CD14-positive monocyte (primary cell): Measurements from ENCODE around the gene PWP2. TPM values are rescaled to one million over a fixed set of nuclear protein-coding genes. Genes with fewer than 3 reads are reported as not detected.

Source experiments
- DNase-seq, 3 donors: peaks; one replicate each; pipeline ENCODE4 v3.0.0-alpha.2; 2011 to 2022
- H2AFZ ChIP-seq: 2 replicates; pipeline ENCODE4 v1.6.0; 2012; ENCODE audit warnings: mild to moderate bottlenecking, low read depth, low read length, inconsistent platforms; ENCODE audit not compliant: insufficient read depth, poor library complexity, severe bottlenecking
- H3K27ac ChIP-seq, 2 donors: 1 replicate in 1 of 2; 2 replicates in 1 of 2; pipeline ENCODE4 v1.5.1; 2012 to 2013; ENCODE audit warnings: low read length in 2 of 2, control low read depth in 1 of 2, inconsistent platforms in 1 of 2, low read depth in 1 of 2, mild to moderate bottlenecking in 1 of 2
- H3K27me3 ChIP-seq, 2 donors: one replicate each; pipeline versions ENCODE4 v1.6.0 to v1.6.1; 2011 to 2013; ENCODE audit warnings: low read length in 2 of 2; ENCODE audit not compliant: control insufficient read depth in 2 of 2, insufficient read depth in 2 of 2
- H3K36me3 ChIP-seq, 2 donors: replicated peaks in 1 of 2; 1 replicate in 1 of 2; 2 replicates in 1 of 2; pipeline versions ENCODE4 v1.5.1 to v1.6.1; 2012 to 2013; ENCODE audit warnings: low read length in 2 of 2, control low read depth in 1 of 2, inconsistent platforms in 1 of 2, mild to moderate bottlenecking in 1 of 2; ENCODE audit not compliant: insufficient read depth in 2 of 2, control insufficient read depth in 1 of 2
- H3K4me1 ChIP-seq, 2 donors: 1 replicate in 1 of 2; 2 replicates in 1 of 2; pipeline versions ENCODE4 v1.5.1 to v1.6.1; 2012 to 2013; ENCODE audit warnings: low read length in 2 of 2, control low read depth in 1 of 2, inconsistent platforms in 1 of 2, mild to moderate bottlenecking in 1 of 2, moderate library complexity in 1 of 2; ENCODE audit not compliant: insufficient read depth in 2 of 2, control insufficient read depth in 1 of 2
- H3K4me2 ChIP-seq: replicated peaks from 2 replicates; pipeline ENCODE3; 2012; ENCODE audit warnings: low read length, moderate library complexity, mild to moderate bottlenecking; ENCODE audit not compliant: poor library complexity, severe bottlenecking; ENCODE audit errors: extremely low read depth
- H3K4me3 ChIP-seq, 3 experiments: fragments of 200-600 bp in 1 of 3; sonication (generic) in 1 of 3; replicated peaks in 1 of 3; 1 replicate in 2 of 3; 2 replicates in 1 of 3; pipeline ENCODE4 v1.5.1; 2011 to 2013; ENCODE audit warnings: low read length in 3 of 3, mild to moderate bottlenecking in 3 of 3, control low read depth in 2 of 3, low read depth in 2 of 3, inconsistent platforms in 1 of 3, moderate library complexity in 1 of 3
- H3K79me2 ChIP-seq: 2 replicates; pipeline ENCODE4 v1.6.0; 2012; ENCODE audit warnings: mild to moderate bottlenecking, control low read depth, inconsistent platforms, low read length, moderate library complexity; ENCODE audit not compliant: insufficient read depth
- H3K9ac ChIP-seq: 2 replicates; pipeline ENCODE4 v1.6.0; 2017; ENCODE audit warnings: low read length, mild to moderate bottlenecking; ENCODE audit not compliant: insufficient read depth, poor library complexity, severe bottlenecking
- H3K9me3 ChIP-seq, 2 donors: replicated peaks in 1 of 2; 1 replicate in 1 of 2; 2 replicates in 1 of 2; pipeline versions ENCODE4 v1.5.1 to v1.6.1; 2012 to 2013; ENCODE audit warnings: low read length in 2 of 2, control low read depth in 1 of 2; ENCODE audit not compliant: control insufficient read depth in 1 of 2, insufficient read depth in 1 of 2
- H4K20me1 ChIP-seq: 2 replicates; pipeline ENCODE4 v1.6.0; 2012; ENCODE audit warnings: mild to moderate bottlenecking, low read length, control low read depth, moderate library complexity; ENCODE audit not compliant: insufficient read depth
- H3K27ac Mint-ChIP-seq, 7 donors: one replicate each; pipeline ENCODE4 v1.8.0; 2020; ENCODE audit warnings: mild to moderate bottlenecking in 7 of 7, mixed read lengths in 7 of 7, moderate library complexity in 6 of 7, inconsistent platforms in 2 of 7
- H3K27me3 Mint-ChIP-seq, 3 donors: one replicate each; pipeline ENCODE4 v1.8.0; 2021 to 2022; ENCODE audit warnings: low read depth in 3 of 3, mild to moderate bottlenecking in 3 of 3, mixed read lengths in 3 of 3, moderate library complexity in 3 of 3, inconsistent platforms in 1 of 3
- H3K36me3 Mint-ChIP-seq, 2 donors: one replicate each; pipeline ENCODE4 v1.8.0; 2020; ENCODE audit warnings: mixed read lengths in 2 of 2, inconsistent platforms in 1 of 2, mild to moderate bottlenecking in 1 of 2
- H3K4me1 Mint-ChIP-seq: one replicate; pipeline ENCODE4 v1.8.0; 2020; ENCODE audit warnings: mild to moderate bottlenecking, mixed read lengths
- H3K4me3 Mint-ChIP-seq, 2 donors: one replicate each; pipeline ENCODE4 v1.8.0; 2020; ENCODE audit warnings: mild to moderate bottlenecking in 2 of 2, mixed read lengths in 2 of 2, moderate library complexity in 1 of 2
- H3K9me3 Mint-ChIP-seq, 7 donors: one replicate each; pipeline ENCODE4 v1.8.0; 2020 to 2022; ENCODE audit warnings: mixed read lengths in 7 of 7, mild to moderate bottlenecking in 6 of 7, moderate library complexity in 6 of 7, inconsistent platforms in 2 of 7
- CTCF ChIP-seq: fragments of 200-600 bp; IDR thresholded peaks from one replicate; pipeline ENCODE4 v1.8.0; 2022; ENCODE audit warnings: antibody characterized with exemption, mild to moderate bottlenecking
- WGBS: methylation state at CpG from one replicate; pipeline ENCODE4 v1.1.5; 2013; ENCODE audit warnings: missing lambda C conversion rate; ENCODE audit not compliant: insufficient coverage; 5-methylcytosine and 5-hydroxymethylcytosine counted together
- intact Hi-C, 2 donors: fragments of 100-400 bp; cut with micrococcal nuclease; formaldehyde crosslinking; loops; one replicate each; pipeline versions ENCODE4 v1.15.0 to v1.15.1; 2023
- polyA plus RNA-seq, 3 donors: library from polyadenylated mRNA; depleted of rRNA in 1 of 3; unstranded in 2 of 3; stranded (reverse) in 1 of 3; fragments of 300-500 nt in 2 of 3; fragments of >200 nt in 1 of 3; fragmentation: Illumina TruSeq in 2 of 3; gene quantifications; 1 replicate in 2 of 3; 2 replicates in 1 of 3; pipeline ENCODE4 v1.2.3, GENCODE V29; 2012 to 2021

Gene PWP2
- polyA plus RNA-seq, 3 donors, result 2.1 to 4.4 (median 4.4) TPM

- H3K9me3 ChIP-seq, result no peaks in the 10 kb centered on the region
- H4K20me1 ChIP-seq, result peaks cover 36% of the 10 kb centered on the region
- peak overlapping the region in 1 of 7 donors; percentile 31 for H3K27ac Mint-ChIP-seq
- H3K4me1 ChIP-seq, result no peaks in the 10 kb centered on the region
- no peak overlapping the region for H3K4me2 ChIP-seq
- no peak overlapping the region for H3K4me3 ChIP-seq
- peaks cover 1 to 2% (median 1%) of the 10 kb centered on the region in 3 donors for H3K27me3 Mint-ChIP-seq
- WGBS, result 96% methylated on average over 5 of the region's 5 CpGs
- H3K4me1 Mint-ChIP-seq, result no peaks in the 10 kb centered on the region
- H3K27ac ChIP-seq, result peak overlapping the region in 1 of 2 donors; percentile 38
- no peaks in the 10 kb centered on the region for H3K27me3 ChIP-seq
- peaks cover 94 to 99% of the 10 kb centered on the region in 2 donors for H3K36me3 ChIP-seq
- TF ChIP-seq CTCF, result no peak
- DNase-seq, result no peak
- H3K36me3 Mint-ChIP-seq, result peaks cover 82 to 98% of the 10 kb centered on the region in 2 donors
- H3K9ac ChIP-seq, result no peak overlapping the region
- intact Hi-C loops, result no loop called here
- no peaks in the 10 kb centered on the region for H3K9me3 Mint-ChIP-seq
- H3K79me2 ChIP-seq, result peaks cover 2% of the 10 kb centered on the region
- no peak overlapping the region for H3K4me3 Mint-ChIP-seq
- H2AFZ ChIP-seq, result no peak overlapping the region
Measured at GRCh38 chr21:44078411-44078981, 28.7 kb upstream of the PWP2 start.

- Mint-ChIP-seq H3K9me3 (no peaks in the 10 kb centered on the region), H3K4me1 (no peaks in the 10 kb centered on the region), H3K36me3 (peaks cover 86 to 98% of the 10 kb centered on the region in 2 donors), H3K27me3 (peaks cover 0 to 2% (median 1%) of the 10 kb centered on the region in 3 donors), H3K27ac (no peak overlapping the region), H3K4me3 (no peak overlapping the region)
- Histone ChIP-seq H3K4me1 (no peaks in the 10 kb centered on the region), H4K20me1 (peaks cover 30% of the 10 kb centered on the region), H3K36me3 (peaks cover 94 to 99% of the 10 kb centered on the region in 2 donors), H3K4me2 (no peak overlapping the region), H3K27me3 (no peaks in the 10 kb centered on the region), H2AFZ (no peak overlapping the region), H3K9ac (no peak overlapping the region), H3K9me3 (no peaks in the 10 kb centered on the region), H3K4me3 (no peak overlapping the region), H3K27ac (peak overlapping the region in 1 of 2 donors; percentile 38), H3K79me2 (peaks cover 2% of the 10 kb centered on the region)
- DNase-seq, result no peak
- no peak for TF ChIP-seq CTCF
- intact Hi-C loops, result no loop called here
- 100% methylated on average over 1 of the region's 3 CpGs for WGBS
Measured at GRCh38 chr21:44079446-44079845, 27.8 kb upstream of the PWP2 start.
